GM18505 (cell line): ENCODE measurements around the gene MYO7B.

Source experiments
- ATAC-seq: cut with Tn5 transposase; IDR thresholded peaks from one replicate; pipeline ENCODE4 v1.9.1; 2021; ENCODE audit not compliant: unreplicated experiment
- POLR2A ChIP-seq: IDR thresholded peaks from 4 replicates; pipeline ENCODE4 v1.6.1; 2011; ENCODE audit warnings: borderline replicate concordance; ENCODE audit not compliant: insufficient read depth, insufficient read length; ENCODE audit errors: extremely low read depth

The MYO7B gene

DNA sequence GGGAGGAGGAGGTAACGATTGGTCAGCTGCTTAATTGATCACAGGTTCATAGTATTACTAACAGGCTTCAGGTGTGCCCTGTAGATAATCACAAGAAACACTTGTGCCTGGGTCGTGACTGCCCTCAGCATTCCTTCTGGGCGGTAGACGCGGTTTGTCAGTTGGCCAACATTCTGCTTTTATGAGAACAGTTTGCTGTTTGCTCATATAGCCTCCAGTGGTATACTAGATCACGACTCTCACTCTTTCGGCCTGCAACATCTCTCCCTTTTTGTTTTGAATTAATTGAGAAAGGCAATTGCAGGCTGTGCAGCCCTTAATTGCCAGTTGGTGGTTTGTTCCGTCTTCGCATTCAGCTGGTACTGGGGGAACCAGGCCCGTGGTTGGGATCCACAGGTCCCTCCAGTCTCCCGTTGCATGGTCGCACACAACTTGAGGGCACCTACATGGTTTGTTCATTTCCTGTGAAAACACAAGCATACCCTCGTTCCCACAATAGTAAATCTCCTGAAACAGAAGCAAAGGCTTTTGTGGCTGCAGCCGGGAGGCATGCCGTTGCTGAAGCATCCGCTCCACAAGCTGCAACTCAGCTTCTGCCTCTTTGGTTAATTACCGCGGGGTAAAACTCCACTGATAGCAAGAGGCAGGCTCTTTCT is 80.2 kb downstream of the MYO7B start:
- no peak for TF ChIP-seq POLR2A

DNA sequence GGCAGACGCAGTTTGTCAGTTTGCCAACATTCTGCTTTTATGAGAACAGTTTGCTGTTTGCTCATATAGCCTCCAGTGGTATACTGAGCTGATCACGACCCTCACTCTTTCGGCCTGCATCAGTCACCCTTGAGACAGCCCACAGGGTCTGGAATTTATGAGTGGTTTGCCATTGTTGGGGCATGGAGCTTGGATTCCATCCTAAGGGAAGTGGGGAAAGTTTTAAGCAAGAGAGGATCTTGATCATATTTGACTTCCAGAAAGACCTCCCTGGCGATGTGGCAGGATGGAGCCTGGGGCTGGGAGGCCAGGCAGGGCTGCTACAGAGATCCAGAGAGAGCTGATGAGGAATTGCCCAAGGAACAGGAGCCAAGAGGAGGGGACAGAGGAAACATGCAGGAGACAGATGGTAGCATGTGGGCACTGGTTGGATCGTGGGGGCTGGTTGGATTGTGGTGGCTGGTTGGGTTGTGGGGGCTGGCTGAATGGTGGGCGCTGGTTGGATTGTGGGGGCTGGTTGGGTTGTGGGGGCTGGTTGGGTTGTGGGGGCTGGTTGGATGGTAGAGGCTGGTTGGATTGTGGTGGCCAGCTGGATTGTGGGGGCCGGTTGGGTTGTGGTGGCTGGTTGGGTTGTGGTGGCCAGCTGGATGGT is 83.2 kb downstream of the MYO7B start:
- ATAC-seq: no peak
- no peak for TF ChIP-seq POLR2A

More for the DNA sequence above, 80.2 kb downstream of the MYO7B start:
- no peak for ATAC-seq

DNA sequence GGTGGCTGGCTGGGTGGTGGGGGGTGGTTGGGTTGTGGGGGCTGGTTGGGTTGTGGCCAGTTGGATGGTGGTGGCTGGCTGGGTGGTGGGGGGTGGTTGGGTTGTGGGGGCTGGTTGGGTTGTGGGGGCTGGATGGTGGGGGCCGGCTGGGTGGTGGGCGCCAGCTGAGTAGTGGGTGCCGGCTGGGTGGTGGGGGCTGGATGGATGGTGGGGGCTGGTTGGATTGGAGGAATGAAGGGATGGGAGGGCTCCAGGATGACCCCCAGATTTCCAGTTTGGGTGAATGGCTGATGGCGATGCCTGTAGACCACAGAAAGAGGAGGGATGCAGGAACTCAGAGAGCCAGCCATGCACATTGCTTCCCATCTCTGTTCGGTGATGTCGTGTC is 83.7 kb downstream of the MYO7B start:
- no peak for ATAC-seq
- TF ChIP-seq POLR2A: no peak

DNA sequence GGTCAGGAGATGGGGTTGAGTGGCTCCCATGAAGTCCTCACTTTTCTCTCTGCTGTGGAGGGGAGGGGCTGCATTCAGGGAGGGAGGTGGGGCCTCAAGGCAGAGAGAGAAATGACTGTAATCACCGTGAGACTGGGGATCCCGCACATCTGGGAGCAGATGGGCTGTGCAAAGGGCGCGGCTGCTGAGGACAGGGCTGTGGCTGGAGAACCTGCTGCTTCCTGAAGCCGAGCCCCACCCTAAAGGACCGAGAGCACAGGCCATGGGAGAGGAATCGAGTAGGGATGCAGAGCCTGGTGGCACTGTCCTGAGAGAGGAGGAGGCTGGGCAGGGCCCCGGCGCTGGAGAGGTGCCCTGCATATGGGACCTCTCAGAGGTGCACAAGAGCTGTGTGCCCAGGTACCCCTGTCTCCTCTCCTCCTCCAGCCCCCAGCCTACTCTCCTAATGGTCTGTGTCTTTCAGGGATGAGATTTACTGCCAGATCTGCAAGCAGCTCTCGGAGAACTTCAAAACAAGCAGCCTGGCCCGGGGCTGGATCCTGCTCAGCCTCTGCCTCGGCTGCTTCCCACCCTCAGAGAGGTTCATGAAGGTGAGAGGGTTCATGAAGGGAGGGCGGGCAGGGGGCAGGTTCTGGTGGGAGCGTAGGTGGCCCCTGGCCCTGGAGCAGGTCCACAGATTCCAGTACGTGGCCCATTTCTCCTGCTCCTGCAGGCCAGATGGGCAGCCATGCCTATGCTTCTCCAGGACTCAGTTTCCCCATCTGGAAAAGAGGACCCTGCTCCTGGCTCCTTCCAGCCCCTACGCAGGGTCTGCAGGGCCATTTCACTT is 84.6 kb downstream of the MYO7B start:
- ATAC-seq: no peak
- no peak for TF ChIP-seq POLR2A

- no peak for ATAC-seq
- no peak for TF ChIP-seq POLR2A
These were observed 85.4 kb downstream of the MYO7B start for GRCh38 chr2:127620866-127621265.

- TF ChIP-seq POLR2A: no peak
- ATAC-seq: no peak
These were observed 86.5 kb downstream of the MYO7B start for GRCh38 chr2:127621981-127622431.

GRCh38 chr2:127622561-127623387 is 87.3 kb downstream of the MYO7B start:
- no peak for ATAC-seq

DNA sequence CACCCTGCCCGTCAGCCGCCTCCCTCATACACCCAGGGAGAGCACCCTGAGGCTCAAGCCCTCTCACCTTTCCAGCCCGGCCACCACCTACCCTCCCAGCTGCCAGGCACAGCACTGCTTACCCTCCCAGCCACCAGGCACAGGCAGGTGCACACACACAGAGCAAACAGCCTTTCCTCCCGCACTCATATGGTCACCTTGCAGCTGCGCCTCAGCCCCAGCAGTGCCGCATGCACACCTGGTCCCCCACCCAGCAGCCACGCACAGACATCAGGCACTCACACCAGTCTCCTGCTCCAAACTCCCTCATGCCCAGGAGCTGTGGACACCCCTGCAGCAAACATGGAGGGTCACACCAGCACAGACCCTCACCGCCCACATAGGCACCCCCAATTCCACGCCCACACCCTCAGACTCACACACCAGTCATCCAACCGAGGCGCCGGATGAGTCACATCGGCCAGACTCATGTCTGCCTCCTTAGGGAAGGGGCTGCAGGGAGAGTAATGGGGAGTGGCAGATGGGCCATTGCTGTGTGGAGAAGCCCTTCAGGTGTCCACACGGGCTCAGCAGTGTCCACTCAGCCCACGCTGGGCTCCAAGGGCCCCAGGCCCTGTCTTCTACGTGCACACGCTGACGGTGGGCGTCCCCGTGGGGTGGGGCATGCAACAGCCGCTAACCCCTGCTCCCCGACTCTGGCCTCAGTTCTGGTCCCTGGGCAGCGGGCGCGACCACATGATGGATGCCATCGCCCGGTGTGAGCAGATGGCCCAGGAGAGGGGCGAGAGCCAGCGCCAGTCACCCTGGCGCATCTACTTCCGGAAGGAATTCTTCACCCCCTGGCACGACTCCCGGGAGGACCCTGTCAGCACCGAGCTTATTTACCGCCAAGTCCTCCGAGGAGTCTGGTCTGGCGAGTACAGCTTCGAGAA is 88.2 kb downstream of the MYO7B start:
- ATAC-seq: no peak
- TF ChIP-seq POLR2A: no peak

More at GRCh38 chr2:127622561-127623387, 87.3 kb downstream of the MYO7B start:
- no peak for TF ChIP-seq POLR2A

- ATAC-seq: no peak
- no peak for TF ChIP-seq POLR2A
These were observed 88.9 kb downstream of the MYO7B start for GRCh38 chr2:127624320-127624755.

GRCh38 chr2:127624756-127625571 is 89.5 kb downstream of the MYO7B start:
- no peak for ATAC-seq
- no peak for TF ChIP-seq POLR2A

GRCh38 chr2:127625572-127625951 is 90.1 kb downstream of the MYO7B start:
- no peak for ATAC-seq
- no peak for TF ChIP-seq POLR2A

DNA sequence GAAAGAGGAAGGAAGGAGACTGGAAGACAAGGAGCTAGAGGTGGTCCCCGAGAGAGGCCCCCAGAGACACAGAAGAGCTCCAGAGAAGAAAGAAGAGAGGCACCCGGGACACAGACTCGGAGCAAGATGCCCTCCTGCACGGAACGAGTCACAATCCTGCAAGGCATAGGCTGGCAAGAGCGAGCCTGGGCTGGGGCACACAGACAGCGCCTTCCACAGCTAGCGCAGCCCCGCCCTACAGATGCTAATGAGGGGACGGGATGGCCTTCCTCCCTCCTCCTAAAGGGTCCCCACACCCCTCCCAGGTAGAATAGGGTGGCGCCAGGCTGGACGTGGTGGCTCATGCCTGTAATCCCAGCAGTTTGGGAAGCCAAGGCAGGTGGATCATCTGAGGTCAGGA is 90.7 kb downstream of the MYO7B start:
- TF ChIP-seq POLR2A: no peak
- no peak for ATAC-seq
